ENCODE measurements around the gene SETD9.

DNA sequence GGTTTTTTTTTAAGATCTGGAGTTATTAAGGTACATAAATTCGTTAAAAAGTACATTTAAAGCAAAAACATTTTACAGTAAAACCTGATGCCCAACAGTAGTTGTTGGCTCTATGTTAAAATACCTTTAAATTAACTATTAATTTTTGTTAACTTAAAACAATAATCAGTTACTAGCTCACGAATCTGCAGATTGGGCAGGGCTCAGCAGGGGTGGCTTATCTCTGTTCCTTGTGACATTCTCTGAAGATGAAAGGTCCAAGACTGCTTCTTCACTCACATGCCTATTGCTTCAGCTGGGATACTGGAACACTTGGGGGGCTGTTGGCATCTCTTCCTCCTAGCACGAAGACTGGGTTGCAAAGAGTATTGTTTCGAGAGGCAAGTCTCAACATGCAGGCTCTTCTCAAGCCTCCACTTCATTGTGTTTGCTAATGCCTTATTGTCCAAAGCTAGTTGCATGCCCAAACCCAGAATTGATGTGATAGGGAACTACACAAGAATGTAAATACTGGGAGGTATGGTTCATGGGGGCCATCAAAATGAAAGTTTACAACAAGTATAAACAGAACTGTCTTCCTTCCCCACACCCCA, 47.4 kb upstream of the SETD9 start:
- TF ChIP-seq, protein P1, sequence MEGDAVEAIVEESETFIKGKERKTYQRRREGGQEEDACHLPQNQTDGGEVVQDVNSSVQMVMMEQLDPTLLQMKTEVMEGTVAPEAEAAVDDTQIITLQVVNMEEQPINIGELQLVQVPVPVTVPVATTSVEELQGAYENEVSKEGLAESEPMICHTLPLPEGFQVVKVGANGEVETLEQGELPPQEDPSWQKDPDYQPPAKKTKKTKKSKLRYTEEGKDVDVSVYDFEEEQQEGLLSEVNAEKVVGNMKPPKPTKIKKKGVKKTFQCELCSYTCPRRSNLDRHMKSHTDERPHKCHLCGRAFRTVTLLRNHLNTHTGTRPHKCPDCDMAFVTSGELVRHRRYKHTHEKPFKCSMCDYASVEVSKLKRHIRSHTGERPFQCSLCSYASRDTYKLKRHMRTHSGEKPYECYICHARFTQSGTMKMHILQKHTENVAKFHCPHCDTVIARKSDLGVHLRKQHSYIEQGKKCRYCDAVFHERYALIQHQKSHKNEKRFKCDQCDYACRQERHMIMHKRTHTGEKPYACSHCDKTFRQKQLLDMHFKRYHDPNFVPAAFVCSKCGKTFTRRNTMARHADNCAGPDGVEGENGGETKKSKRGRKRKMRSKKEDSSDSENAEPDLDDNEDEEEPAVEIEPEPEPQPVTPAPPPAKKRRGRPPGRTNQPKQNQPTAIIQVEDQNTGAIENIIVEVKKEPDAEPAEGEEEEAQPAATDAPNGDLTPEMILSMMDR (IDR thresholded peaks at IDR 0.05): no peak
- TF ChIP-seq POLR2A (IDR thresholded peaks at IDR 0.05): no peak

Measured in right lobe of liver (tissue), 4 donors.